PC-9 (cell line): ENCODE measurements around the gene SNX25. TPM values are rescaled to one million over a fixed set of nuclear protein-coding genes. Genes with fewer than 3 reads are reported as not detected.
"Not testable (repeated sequence)": the region's sequence is repeated elsewhere in the genome, so short reads cannot be mapped to it uniquely, and the experiment has no call there.

Experiments
- BruUV-seq: library from RNA; stranded (reverse); fragments of 400-500 nt; replicated peaks from 2 replicates; lab custom pipeline; 2021; lab: Mats Ljungman, UMichigan
- CTCF ChIA-PET: fragments of 300-600 bp; sonication (Branson Sonifier 250); formaldehyde crosslinking; loops from one replicate; lab custom pipeline; 2022; ENCODE audit warnings: antibody characterized with exemption; lab: Charles Lee
- POLR2A ChIA-PET: fragments of 300-600 bp; sonication (Branson Sonifier 250); formaldehyde crosslinking; loops from one replicate; lab custom pipeline; 2022; ENCODE audit warnings: antibody characterized with exemption; ENCODE audit not compliant: unreplicated experiment; lab: Charles Lee
- DNase-seq, 2 experiments: peaks; one replicate each; pipeline versions ENCODE4 v3.0.0 to v3.0.0-alpha.2; 2015 to 2022; ENCODE audit warnings: mixed read lengths in 1 of 2
- H2AFZ ChIP-seq: fragments of 200-600 bp; sonication (generic); 2 replicates; pipeline ENCODE4 v1.8.1; 2017; ENCODE audit warnings: antibody characterized with exemption
- H3F3A ChIP-seq: fragments of 200-600 bp; sonication (generic); 2 replicates; pipeline ENCODE4 v1.8.1; 2017; ENCODE audit warnings: antibody characterized with exemption, mild to moderate bottlenecking, low read depth; ENCODE audit not compliant: insufficient read depth
- H3K27ac ChIP-seq: fragments of 200-600 bp; sonication (generic); 2 replicates; pipeline ENCODE4 v1.6.1; 2016; ENCODE audit warnings: mixed run types
- H3K27me3 ChIP-seq: fragments of 200-600 bp; sonication (generic); 2 replicates; pipeline ENCODE4 v1.6.1; 2016; ENCODE audit warnings: low read depth, mixed run types; ENCODE audit not compliant: insufficient read depth
- H3K36me3 ChIP-seq: fragments of 200-600 bp; sonication (generic); 2 replicates; pipeline ENCODE4 v1.6.1; 2016; ENCODE audit warnings: low read depth, mixed run types
- H3K4me1 ChIP-seq: fragments of 200-600 bp; sonication (generic); replicated peaks from 2 replicates; pipeline ENCODE4 v1.6.1; 2016; ENCODE audit warnings: mixed run types; ENCODE audit not compliant: insufficient read depth
- H3K4me2 ChIP-seq: fragments of 200-600 bp; sonication (generic); 2 replicates; pipeline ENCODE4 v1.6.1; 2017; ENCODE audit warnings: mixed run types
- H3K4me3 ChIP-seq: fragments of 200-600 bp; sonication (generic); 2 replicates; pipeline ENCODE4 v1.6.1; 2016; ENCODE audit warnings: mixed run types
- H3K79me2 ChIP-seq: fragments of 200-600 bp; sonication (generic); 2 replicates; pipeline ENCODE4 v1.6.1; 2017; ENCODE audit warnings: low read depth, mixed run types
- H3K9me2 ChIP-seq: fragments of 200-600 bp; sonication (generic); 2 replicates; pipeline ENCODE4 v1.8.1; 2017; ENCODE audit warnings: mild to moderate bottlenecking; ENCODE audit not compliant: insufficient read depth
- H3K9me3 ChIP-seq: fragments of 200-600 bp; sonication (generic); 2 replicates; pipeline ENCODE4 v1.8.1; 2016; ENCODE audit warnings: low read depth; ENCODE audit not compliant: insufficient read depth
- H4K20me1 ChIP-seq: fragments of 200-600 bp; sonication (generic); 2 replicates; pipeline ENCODE4 v1.8.1; 2017; ENCODE audit not compliant: insufficient read depth
- CTCF ChIP-seq: fragments of 200-600 bp; sonication (generic); conservative IDR thresholded peaks from 2 replicates; pipeline ENCODE4 v1.6.1; 2017; ENCODE audit warnings: mixed run types, antibody characterized with exemption, mild to moderate bottlenecking, moderate library complexity
- EZH2 ChIP-seq: fragments of 200-600 bp; sonication (generic); IDR thresholded peaks from 2 replicates; pipeline ENCODE4 v1.8.0; 2017; ENCODE audit warnings: antibody characterized with exemption, low read depth
- intact Hi-C: fragments of 100-400 bp; cut with micrococcal nuclease; formaldehyde crosslinking; loops from one replicate; pipeline ENCODE4 v1.10.0; 2022; ENCODE audit not compliant: unreplicated experiment
- total RNA-seq: library from RNA; stranded (reverse); gene quantifications from 2 replicates; pipeline ENCODE4 v1.2.3, GENCODE V29; 2021

SNX25 gene
- total RNA-seq, 1 experiment from 2014 or later, result 18.0 TPM

DNA sequence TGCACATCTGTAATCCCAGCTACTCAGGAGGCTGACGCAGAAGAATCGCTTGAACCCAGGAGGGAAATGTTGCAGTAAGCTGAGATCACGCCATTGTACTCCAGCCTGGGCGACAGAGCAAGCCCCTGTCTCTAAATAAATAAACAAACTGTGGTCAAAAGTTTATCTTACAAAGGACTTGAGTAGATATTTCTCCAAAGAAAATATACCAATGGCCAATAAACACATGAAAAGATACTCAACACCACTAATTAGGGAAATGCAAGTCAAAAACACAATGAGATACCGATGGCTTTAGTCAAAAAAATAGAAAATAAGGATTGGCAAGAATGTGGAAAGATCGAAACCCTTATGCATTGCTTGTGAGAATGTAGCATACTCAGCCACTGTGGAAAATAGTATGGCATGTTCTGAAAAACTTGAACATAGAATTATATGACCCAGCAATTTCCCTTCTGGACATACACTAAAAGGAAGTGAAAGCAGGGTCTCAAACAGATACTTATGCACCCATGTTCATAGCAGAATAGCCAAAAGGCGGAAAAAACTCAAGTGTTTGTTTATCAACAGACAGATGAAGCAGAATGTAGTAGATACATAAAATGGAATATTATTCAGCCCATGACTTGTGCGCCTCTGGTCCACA is 3.6 kb upstream of the SNX25 start:
- Histone ChIP-seq H3K79me2 (peaks cover 26% of the 10 kb centered on the region), H3F3A (peaks cover 15% of the 10 kb centered on the region), H3K4me3 (no peak overlapping the region), H3K36me3 (no peaks in the 10 kb centered on the region), H3K4me2 (no peak overlapping the region), H4K20me1 (no peaks in the 10 kb centered on the region), H3K27me3 (no peaks in the 10 kb centered on the region), H2AFZ (no peak overlapping the region), H3K9me3 (no peaks in the 10 kb centered on the region), H3K27ac (no peak overlapping the region), H3K9me2 (no peaks in the 10 kb centered on the region), H3K4me1 (peaks cover 39% of the 10 kb centered on the region)
- POLR2A ChIA-PET, result no interaction called here
- TF ChIP-seq CTCF (no peak), EZH2 (no peak)
- CTCF ChIA-PET, result no interaction called here
- no peak for DNase-seq
- BruUV-seq, result no TSS peak
- intact Hi-C loops, result loop anchor here (10.0 kb wide), 2 partner anchors 269 to 389 kb away; partner anchors contain the start of gene CCDC110

GRCh38 chr4:185207466-185207865 is 1.9 kb upstream of the SNX25 start:
- Histone ChIP-seq H3K27me3 (no peaks in the 10 kb centered on the region), H3K4me3 (no peak overlapping the region), H2AFZ (no peak overlapping the region), H3K36me3 (no peaks in the 10 kb centered on the region), H3K4me1 (peaks cover 30% of the 10 kb centered on the region), H3F3A (peaks cover 15% of the 10 kb centered on the region), H4K20me1 (no peaks in the 10 kb centered on the region), H3K9me2 (no peaks in the 10 kb centered on the region), H3K4me2 (no peak overlapping the region), H3K9me3 (no peaks in the 10 kb centered on the region), H3K79me2 (peaks cover 24% of the 10 kb centered on the region; the same call in 1 of the 2 replicates), H3K27ac (no peak overlapping the region)
- ChIA-PET POLR2A (interaction anchor here (0.6 kb wide), 1 partner anchor 24 kb away, joined by 5 read pairs; no protein-coding TSS in a partner anchor), CTCF (interaction anchor here (0.7 kb wide), 1 partner anchor 184 kb away, joined by 7 read pairs; no protein-coding TSS in a partner anchor)
- BruUV-seq, result no TSS peak
- no peak for DNase-seq
- TF ChIP-seq EZH2 (no peak), CTCF (no peak)
- intact Hi-C loops, result loop anchor here (10.0 kb wide), 2 partner anchors 267 to 387 kb away; partner anchors contain the start of gene CCDC110

DNA sequence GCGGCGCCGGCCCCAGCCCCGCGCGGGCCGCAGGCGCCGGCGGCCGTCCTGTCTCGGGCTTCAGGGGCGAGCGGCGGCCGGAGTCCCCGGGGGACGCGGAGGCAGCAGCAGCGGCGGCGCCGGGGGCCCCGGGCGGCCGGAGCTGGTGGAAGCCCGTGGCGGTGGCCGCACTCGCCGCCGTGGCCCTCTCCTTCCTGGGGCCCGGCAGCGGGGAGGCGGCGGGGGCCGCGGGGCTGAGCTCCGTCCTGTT is 379 bp downstream of the SNX25 start:
- peak overlapping the region; percentile 84; the same call in 1 of the 2 replicates for H3K4me2 ChIP-seq
- intact Hi-C loops, result loop anchor here (1.0 to 10.0 kb wide), 4 partner anchors 48 to 385 kb away; partner anchors contain the start of genes ANKRD37 and CCDC110

More for the DNA sequence above, 379 bp downstream of the SNX25 start:
- BruUV-seq, H2AFZ ChIP-seq, H3K9me3 ChIP-seq, POLR2A ChIA-PET, H3K9me2 ChIP-seq, H3K27me3 ChIP-seq, H3F3A ChIP-seq, H3K36me3 ChIP-seq, DNase-seq, H3K27ac ChIP-seq, H4K20me1 ChIP-seq: not testable (repeated sequence)
- Histone ChIP-seq H3K79me2 (peaks cover 16% of the 10 kb centered on the region; the same call in 1 of the 2 replicates), H3K4me3 (peak overlapping the region; percentile 80; the same call in 1 of the 2 replicates), H3K4me1 (peaks cover 18% of the 10 kb centered on the region)
- CTCF ChIA-PET, result interaction anchor here (0.5 to 0.6 kb wide), 2 partner anchors 73 to 187 kb away, joined by 3 to 4 read pairs; partner anchors contain the start of gene ANKRD37
